GM19372 (cell line): ENCODE measurements around the gene LRRC26.
A peak's percentile ranks its signal among the peaks of the same experiment; 100 is the strongest.

Experiments used
- ATAC-seq: cut with Tn5 transposase; IDR thresholded peaks from one replicate; pipeline ENCODE4 v1.9.1; 2021; ENCODE audit warnings: mild to moderate bottlenecking, low read depth, moderate library complexity; ENCODE audit not compliant: unreplicated experiment

LRRC26 gene, protein sequence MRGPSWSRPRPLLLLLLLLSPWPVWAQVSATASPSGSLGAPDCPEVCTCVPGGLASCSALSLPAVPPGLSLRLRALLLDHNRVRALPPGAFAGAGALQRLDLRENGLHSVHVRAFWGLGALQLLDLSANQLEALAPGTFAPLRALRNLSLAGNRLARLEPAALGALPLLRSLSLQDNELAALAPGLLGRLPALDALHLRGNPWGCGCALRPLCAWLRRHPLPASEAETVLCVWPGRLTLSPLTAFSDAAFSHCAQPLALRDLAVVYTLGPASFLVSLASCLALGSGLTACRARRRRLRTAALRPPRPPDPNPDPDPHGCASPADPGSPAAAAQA

DNA sequence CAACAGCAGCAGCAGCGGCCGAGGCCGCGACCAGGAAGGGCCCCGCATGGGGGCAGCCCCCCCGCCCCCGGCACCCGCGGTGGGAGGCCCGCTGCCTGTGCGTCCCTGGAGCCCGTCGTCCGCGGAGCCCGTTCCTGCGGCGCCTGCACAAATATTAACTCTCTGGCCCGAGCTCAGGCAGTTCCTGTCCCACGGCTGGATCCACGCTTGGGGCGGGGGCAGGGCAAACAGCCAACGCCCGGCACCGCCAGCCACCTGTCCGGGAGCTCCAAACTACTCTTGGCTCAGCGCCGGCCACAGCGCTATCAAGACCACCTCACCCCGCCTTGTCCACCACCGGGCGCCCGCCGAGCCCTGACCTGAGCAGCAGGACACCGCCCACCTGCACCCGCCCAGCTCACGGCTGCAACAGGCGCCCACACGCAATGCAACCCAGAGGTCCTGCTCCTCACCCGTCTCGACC is at the start of gene LRRC26:
Gene LRRC26, minus strand, starts transcription at position 156 of the 463 bp plus-strand sequence. Its CDS starts 108 bp downstream, at position 48.
- ATAC-seq, result no peak

DNA sequence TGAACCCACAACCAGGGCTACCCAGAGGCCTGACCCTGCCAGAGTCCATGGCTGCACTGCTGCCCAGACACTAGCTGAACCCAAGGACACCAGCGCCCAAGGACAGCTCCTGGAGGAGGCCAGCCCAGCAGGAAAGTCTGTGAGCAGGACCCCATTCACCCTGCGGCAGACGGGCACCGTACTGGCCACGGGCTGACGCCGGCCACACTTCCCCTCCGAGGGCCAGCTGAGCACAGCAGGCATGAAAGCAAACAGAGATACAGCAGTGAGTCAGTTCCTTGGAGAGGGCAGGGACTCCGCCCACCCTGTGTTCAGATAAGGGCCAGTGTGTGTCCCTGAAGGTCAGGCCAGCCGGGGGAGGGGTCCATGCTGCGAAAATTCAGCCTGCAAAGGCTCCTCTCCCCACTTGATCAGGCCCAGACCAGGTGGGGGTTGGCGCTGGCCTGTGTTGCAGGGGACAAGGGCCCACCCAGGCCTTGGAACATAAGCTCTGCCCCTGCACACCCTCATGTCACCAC is 49.0 kb upstream of the LRRC26 start:
- no peak for ATAC-seq

DNA sequence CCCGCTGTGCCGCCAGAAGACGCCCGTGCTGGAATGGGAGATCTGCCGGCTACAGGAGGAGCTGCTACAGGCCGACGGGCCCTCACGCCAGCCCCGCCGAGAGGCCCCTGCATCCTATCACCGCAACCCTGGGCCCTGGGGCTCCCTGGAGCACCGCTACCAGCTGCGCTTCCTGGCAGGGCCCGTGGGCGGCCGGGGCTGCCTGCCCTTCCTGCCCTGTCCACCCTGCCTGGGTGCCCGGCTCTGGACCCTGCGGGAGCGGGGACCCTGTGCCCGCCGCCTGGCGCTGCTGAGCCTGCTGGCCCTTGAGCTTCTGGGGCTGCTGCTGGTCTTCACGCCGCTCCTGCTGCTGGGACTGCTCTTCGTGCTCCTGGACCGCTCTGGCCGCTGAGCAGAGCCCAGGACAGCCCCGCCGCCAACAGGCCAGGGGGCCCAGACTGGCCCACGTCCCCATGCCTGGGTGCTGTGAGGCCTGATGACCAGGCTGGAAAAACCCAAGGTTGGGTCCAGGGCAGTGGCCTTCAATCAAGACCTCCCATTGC is 48.4 kb upstream of the LRRC26 start:
- ATAC-seq, result no peak

DNA sequence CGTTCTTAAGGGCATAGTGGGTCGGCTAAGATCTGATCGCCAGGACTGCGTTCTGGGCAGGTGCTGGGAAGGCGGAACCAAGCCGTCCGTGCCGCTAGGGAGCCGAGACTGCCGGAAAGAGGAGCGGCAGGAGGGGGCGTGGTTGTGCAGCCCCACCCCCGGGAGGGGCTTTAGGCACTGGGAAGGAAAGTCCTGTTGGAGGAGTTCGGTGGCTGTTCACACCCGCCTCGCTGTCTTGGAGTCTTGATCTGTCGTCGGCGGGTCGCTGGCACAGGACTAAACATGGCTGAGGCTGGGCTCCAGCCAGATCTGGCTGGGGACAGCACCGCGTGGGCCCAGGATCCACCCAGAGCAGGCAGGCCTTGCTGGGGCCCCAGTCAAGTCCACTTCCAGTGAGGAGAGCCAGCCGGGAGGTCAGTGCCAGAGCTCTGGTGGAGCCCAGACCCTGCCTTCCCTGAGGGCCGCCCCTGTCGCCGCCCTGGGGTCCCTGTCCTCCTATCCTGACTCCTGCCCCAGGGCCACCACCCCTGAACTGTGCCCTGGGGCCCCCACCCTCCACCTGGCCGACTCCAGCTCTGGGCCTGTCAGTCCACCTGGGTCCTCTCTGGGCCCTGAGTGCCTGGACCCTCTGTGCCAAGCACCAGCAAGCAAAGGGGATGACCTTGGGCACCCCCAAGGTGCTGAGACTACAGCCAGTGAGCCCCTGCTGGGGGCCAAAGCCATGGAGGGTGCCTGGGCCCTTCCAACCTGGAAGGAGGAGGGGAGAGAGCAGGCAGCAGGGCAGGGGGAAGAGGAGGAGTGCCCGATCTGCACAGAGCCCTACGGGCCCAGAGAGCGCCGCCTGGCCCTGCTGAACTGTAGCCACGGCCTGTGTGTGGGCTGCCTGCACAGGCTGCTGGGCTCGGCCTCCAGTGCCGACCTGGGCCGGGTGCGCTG is 47.7 kb upstream of the LRRC26 start:
- no peak for ATAC-seq

DNA sequence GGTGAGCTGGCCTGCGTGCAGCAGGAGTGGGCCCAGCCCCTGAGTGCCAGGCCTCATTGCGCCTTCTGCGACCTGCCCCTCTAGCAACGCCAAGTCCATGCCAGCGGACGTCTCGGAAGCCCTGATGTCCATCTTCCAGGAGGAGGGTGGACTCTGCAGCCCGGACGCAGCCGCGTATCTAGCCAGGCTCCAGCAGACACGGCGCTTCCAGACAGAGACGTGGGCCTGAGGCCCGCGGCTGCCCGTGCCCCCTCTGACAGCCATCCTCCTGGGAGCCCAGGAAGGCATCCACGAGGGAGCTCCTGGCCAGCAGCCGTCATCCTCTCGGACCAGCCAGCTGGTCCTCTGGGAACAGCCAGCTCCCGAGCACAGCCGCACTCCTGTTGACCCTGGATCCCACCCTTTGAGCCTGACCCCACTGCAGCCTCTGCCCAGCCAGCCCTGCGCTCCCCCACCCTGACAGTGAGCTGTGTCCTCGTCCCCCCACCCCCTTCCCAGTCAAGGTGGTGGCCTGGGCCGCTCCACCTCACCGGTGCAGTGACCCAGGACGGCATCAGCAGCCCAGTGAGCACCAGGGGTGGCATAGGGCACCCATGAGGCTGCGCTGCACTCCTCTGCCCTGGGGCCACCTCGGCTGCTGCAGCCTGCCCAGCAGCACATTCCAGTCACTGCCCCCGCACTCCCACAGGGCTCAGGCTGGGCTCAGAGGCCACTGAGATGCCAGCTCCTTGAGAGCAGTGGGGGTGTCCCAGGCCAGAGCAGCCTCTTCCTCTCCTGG is 46.5 kb upstream of the LRRC26 start:
- no peak for ATAC-seq

DNA sequence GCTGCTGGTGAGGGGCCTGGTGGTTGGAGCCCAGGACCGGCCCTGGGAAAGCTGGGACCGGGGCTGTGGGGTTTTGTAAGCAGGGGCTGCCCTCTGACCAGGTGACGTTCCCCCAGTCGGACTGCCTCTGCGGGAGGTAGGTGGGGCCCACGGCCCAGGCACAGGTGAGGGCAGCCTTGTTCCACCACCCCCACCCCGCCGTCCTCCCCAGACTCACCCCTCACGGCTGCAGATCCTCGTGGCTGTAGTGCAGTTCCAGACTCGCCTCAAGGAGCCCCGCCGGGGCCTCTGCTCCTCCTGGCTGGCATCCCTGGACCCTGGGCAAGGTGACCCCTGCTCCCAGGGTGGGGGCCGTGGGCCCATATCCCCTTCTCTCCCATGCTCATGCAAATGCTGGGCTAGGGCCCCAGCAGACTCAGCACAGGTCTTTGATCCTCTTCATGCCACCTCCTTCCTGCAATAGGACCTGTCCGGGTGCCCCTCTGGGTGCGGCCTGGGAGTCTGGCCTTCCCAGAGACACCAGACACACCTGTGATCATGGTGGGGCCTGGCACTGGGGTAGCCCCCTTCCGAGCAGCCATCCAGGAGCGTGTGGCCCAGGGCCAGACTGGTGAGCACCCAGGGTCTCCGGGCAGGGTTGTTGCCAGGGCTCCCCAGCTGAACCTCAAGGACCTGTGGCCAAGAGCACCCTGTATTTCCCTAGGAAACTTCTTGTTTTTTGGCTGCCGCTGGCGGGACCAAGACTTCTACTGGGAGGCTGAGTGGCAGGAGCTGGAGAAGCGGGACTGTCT is 45.5 kb upstream of the LRRC26 start:
- ATAC-seq, result no peak

DNA sequence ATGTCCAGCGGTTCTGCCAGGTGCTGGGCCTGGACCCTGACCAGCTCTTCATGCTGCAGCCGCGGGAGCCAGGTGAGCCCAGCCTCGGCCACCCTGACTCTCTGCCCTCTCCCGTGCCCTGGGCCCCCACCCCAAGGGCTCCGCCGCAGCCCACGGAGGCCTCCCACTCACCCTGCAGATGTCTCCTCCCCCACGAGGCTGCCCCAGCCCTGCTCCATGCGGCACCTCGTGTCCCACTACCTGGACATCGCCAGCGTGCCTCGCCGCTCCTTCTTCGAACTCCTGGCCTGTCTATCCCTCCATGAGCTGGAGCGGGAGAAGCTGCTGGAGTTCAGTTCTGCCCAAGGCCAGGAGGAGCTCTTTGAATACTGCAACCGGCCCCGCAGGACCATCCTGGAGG is 44.8 kb upstream of the LRRC26 start:
- no peak for ATAC-seq

DNA sequence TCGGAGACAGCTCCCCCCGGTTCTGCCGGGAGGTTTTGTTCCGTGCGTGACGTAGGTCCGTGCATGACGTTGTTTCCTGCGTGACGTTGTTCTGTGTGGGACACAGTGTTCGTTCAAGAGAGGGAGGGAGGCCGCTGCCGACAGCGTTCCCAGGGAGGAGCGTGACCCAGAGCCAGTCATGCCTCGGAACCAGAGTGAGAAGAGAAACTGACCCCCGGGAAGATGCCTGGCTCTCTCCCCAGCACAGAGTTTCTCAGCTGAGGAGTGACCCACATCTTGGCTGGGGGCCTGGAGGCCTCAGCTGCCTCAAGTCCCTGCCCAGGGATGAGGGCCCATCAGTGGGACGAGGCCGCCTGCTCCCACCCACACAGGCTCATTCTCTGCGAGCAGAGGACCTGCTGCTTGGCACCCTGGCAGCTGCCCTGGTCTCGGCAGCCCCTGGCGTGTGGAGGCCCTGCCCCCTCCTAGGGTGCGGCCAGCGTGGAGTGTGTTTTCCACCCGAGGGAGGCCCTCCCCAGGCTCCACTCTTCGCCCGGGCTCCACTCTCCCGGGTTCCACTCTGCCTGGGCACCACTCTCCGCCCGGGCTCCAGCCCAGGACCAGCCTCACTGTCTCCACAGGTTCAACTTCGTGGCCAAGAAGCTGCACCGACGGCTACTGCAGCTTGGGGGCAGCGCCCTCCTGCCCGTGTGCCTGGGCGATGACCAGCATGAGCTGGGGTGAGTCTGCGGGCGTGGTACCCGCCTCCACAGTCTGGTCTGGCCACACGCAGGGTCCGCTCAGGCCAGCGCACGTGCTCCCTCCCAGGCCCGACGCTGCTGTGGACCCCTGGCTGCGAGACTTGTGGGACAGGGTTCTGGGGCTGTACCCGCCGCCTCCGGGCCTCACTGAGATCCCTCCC is 43.6 kb upstream of the LRRC26 start:
- ATAC-seq, result no peak

DNA sequence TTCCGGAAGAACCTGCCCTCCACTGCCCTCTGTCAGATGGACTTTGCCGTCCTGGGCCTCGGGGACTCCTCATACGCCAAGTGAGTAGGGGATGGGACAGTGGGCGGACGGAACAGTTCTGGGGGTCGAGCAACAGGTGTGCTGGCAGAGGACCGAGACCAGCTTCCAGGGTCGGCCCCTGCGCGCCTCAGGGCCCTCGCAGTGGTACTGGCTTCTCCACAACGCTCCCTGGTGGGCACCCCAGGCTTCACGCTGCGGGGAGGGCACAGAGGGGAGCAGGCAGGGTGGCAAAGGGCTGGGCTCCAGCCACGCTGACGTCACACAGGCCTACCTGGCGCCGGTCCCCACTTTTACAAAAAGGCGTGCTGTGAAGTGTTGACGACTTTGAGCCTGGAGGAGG is 42.7 kb upstream of the LRRC26 start:
- no peak for ATAC-seq

DNA sequence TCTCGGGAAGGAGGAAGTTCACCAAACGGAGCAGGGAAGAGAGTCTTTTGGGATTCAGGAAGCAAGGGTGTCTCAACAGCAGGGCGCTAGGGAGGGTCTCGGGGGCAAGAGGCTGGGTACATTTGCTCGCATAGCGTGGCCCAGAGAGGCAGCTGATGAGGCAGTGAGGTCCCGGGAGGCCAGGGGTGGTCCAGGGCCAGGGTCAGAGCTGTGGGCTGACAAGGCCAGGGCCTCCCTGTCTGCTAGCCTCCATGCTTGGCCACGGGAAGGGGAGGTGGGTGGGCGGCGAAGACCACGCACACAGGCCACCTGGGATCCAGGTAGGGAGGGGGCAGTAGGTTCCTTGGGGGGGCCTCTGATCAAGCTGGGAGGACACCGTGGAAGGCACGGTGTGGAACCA is 41.7 kb upstream of the LRRC26 start:
- no peak for ATAC-seq

DNA sequence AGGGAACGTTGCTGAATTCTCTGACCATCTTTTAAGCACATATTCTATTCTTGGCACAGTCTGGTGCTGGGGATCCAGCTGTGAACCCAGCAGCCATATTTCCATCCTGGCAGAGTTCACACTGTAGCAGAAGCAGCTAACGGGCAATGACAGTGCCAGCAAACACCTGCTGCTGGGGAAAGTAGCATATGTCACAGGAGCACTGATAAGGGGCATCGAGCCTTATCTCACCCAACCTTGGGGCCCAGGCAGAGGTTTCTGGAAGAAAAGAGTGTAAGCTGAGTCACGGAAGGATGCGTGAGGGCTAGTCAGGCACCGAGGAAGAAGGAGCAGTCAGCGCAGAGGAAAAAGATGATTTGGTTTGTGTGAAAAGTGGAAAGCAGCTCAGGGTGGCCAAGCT is 36.8 kb upstream of the LRRC26 start:
- ATAC-seq, result no peak

DNA sequence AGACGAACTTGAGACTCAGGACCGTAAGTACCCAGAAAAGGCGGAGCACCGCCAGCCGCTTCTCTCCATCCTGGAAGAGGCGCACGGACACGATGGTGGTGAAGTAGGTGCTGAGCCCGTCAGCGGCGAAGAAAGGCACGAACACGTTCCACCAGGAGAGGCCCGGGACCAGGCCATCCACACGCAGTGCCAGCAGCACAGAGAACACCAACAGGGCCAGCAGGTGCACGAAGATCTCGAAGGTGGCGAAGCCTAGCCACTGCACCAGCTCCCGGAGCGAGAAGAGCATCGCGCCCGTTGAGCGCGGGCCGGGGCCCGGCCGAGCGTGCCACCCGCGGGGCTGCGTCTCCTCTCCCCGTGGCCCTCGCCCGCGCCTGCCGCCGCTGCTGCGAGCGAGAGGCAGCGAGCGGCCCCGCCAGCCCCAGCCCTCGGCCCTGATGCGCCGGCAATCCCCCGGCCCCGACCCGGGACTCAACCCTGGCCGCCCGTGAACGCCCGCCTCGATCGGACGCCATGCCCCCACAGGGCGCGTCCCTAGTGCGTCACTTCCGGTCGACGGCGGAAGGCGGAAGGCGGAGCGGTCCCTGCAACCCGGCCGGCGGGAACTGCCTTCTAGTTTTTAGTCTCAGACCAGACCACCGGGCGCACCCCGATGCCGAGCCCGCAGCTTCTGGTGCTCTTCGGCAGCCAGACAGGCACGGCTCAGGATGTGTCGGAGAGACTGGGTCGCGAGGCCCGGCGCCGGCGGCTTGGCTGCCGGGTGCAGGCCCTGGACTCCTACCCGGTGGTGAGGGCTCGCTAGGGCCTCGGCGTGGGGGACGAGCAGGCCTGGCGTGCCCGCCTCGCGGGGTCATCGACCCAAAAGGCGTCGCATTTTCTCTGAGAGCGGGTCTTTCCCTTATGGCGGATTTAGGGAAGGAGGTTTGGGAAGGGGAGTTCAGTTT is 35.5 kb upstream of the LRRC26 start, which contains the start of the genes NDOR1 and TMEM203:
Gene NDOR1, plus strand, starts transcription at position 575 of the 944 bp plus-strand sequence. Its CDS starts 78 bp downstream, at position 653.
Gene TMEM203, minus strand, starts transcription at position 523 of the 944 bp plus-strand sequence. Its CDS starts 234 bp downstream, at position 289.
- no peak for ATAC-seq

DNA sequence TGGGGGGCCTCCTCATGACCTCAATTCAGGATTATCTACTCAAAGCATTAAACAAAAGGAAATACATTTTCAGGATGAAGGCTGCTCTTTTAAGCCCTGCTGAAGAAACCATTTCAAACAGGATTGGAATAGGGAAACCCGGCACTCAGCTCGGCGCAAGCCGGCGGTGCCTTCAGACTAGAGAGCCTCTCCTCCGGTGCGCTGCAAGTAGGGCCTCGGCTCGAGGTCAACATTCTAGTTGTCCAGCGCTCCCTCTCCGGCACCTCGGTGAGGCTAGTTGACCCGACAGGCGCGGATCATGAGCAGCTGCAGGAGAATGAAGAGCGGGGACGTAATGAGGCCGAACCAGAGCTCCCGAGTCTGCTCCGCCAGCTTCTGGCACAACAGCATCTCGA is 34.9 kb upstream of the LRRC26 start:
- no peak for ATAC-seq

DNA sequence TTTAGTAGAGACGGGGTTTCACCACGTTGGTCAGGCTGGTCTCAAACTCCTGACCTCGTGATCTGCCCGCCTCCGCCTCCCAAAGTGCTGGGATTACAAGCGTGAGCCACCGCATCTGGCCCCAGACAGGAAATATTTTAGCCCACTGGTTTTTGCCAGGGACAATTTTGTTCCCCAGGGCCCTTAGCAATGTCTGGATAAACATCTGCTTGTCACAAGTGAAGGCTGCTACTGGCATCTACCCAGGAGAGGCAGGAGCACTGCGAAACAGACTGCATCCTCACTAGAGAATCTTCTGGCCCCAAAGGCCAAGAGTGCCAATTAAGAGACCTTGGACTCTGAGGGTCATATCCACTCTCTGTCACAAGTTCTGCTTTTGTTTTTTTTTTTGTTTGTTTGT is 33.1 kb upstream of the LRRC26 start:
- no peak for ATAC-seq

DNA sequence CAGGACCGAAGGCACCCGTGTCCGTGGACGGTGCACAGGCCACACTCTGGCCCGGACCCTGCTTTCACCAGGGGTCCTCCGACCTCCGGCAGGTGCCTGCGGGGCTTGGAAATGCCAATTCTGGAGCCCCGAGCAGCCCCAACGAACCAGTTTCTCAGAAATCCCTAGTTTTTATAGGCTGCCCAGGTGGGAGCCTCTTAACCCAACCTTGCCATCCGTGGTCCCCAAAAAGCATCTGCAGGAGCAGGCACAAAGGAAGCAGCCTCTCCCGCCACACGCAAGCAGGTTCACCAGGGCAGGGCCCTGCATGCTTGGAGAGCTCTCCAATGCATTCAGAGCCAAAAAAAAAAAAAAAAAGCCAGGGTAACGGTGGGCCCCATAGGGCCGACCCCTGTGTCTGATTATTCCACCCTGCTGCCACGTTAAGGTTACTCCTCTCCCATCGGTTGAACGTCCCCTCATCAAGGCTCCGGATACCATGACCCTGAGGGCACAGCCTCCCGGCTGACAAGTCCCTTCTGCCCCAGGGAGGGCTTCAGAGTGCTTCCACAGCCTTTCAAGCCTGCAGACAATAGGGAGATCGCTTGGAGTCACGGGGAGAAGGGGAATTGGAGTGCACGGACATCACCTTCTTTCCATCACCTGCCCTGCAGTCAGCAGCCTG is 31.5 kb upstream of the LRRC26 start:
- no peak for ATAC-seq

DNA sequence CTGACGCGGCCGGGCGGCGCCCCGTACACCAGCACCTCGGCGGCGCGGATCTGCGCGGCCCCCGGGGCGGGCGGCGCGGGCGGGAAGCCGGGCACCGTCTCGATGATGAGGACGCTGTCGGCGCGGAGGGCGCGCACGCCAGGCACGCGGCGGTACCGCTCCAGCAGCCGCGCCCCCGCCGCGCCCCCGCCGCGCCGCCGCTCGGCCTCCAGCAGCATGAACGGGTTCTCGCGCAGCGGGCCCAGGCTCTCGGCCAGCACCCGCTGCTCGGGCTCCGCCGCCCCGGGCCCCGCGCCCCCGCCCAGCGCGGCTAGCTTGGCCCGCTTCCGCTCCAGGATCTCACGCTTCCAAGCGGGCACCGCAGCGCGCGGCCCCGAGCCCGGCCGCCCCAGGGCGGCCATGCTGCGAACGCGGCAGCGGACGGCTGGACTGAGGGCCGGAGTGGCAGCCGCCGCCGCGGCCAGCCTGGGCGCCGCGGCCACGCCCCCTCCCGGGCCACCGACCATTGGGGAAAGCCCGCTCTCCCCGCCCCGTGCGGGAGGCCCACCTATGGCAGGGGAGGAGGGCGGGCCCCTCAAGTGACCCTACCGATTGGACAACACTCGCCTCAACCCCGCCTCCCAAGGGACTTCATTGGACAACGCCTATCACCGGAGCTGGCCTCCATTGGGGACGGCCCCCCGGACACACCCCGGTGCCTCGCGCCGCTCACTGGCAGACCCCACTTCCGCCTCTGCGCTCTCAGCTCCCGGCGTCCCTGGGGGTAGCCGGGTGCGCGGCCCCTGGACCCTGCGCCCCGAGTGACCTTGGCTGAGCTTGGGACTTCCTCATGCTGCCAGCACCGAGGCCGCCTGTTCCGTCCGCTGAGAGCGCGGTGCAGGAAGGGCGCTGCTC is 30.7 kb upstream of the LRRC26 start, which contains the start of gene TPRN:
Gene TPRN, minus strand, starts transcription at position 431 of the 894 bp plus-strand sequence. Its CDS starts 30 bp downstream, at position 401.
- peak; percentile 90 for ATAC-seq
